Measurements from ENCODE around the gene MAGI1.

Gene MAGI1

GRCh38 chr3:65827076-65827475 is 211.6 kb downstream of the MAGI1 start:
- DNase-seq, result no peak

- no peak for DNase-seq
Measured at GRCh38 chr3:65824166-65824565, 214.6 kb downstream of the MAGI1 start.

DNA sequence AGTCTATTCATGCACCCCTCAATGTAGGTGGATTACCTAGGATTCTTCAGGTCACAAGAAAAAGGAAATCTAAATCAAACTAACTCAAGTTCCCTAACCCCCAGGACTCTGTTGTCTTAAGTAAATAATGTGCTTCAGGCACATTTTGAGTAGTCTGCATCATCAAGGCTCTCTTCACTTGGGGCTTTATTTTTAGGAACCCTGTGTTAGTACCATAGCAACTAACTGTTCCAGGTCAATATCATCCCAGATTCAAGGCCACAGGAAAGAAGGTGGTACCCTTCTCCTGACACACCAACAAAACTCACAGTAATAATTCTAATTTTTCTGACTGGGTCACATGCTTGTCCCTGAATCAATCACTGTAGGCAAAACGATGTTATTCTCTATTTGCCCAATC is 218.1 kb downstream of the MAGI1 start:
- no peak for DNase-seq

- no peak for DNase-seq
Measured at GRCh38 chr3:65819896-65820295, 218.8 kb downstream of the MAGI1 start.

- no peak for DNase-seq
Measured at GRCh38 chr3:65817553-65818126, 221.1 kb downstream of the MAGI1 start.

DNA sequence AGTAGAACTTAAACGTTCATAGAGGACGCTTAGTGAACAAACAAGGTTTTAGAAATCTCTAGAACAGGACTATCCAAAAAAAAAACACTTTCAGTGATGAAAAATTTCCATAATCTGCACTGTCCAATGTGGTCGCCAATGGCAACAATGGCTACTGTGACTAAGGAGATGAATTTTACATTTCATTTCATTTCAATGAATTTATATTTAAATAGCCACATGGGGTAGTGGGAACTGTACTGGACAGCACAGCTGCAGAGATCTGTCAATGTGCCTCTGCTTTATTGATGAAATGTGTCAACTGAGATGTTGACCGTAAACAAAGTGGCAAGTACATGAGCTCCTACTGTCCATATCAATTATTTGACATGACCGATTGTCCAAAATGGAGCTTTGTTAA is 222.5 kb downstream of the MAGI1 start:
- DNase-seq, result no peak

- DNase-seq, result no peak
Measured at GRCh38 chr3:65814845-65815578, 223.7 kb downstream of the MAGI1 start.

DNA sequence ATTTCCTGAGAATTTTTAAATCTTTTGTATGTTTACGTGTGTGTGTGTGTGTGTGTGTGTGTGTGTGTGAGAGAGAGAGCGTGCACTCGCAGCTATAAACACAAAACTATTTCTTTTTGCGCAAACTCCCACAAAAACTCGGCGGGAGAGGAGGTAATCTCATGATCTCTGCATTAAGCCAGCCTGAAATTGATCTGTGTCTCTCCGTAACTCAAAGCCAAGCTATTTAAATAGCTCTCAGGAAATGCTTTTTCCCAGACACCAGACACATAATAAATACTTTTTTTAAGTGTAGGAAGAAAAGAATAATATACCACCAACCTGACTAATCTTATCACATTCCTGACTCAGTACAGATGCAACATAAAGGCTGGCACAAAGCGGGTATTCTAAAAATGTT is 226.8 kb downstream of the MAGI1 start:
- no peak for DNase-seq

- no peak for DNase-seq
Measured at GRCh38 chr3:65811086-65811761, 227.5 kb downstream of the MAGI1 start.

- no peak for DNase-seq
Measured at GRCh38 chr3:65810302-65810701, 228.4 kb downstream of the MAGI1 start.

GRCh38 chr3:65809641-65810150 is 229.0 kb downstream of the MAGI1 start:
- no peak for DNase-seq

GRCh38 chr3:65808824-65809223 is 229.9 kb downstream of the MAGI1 start:
- DNase-seq, result no peak

DNA sequence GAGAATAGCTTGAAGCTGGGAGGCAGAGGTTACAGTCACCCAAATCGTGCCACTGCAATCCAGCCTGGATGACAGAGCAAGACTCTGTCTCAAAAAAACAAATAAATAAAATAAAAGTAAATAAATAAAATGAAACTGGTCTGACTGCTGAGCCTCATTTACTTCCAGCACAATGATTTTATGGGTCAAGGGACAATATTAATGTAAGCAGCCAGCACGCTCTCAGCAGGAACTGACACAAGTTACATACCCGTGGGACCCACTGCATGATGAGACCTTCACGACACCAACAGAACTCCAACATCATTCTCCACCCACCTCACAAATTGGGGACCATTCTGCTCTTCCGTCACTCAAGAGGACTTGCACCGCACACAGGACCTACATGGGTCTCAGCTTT is 230.3 kb downstream of the MAGI1 start:
- no peak for DNase-seq

GRCh38 chr3:65807225-65807624 is 231.5 kb downstream of the MAGI1 start:
- DNase-seq, result no peak

GRCh38 chr3:65806600-65806999 is 232.1 kb downstream of the MAGI1 start:
- DNase-seq, result no peak

- no peak for DNase-seq
Measured at GRCh38 chr3:65796676-65797075, 242.0 kb downstream of the MAGI1 start.

DNA sequence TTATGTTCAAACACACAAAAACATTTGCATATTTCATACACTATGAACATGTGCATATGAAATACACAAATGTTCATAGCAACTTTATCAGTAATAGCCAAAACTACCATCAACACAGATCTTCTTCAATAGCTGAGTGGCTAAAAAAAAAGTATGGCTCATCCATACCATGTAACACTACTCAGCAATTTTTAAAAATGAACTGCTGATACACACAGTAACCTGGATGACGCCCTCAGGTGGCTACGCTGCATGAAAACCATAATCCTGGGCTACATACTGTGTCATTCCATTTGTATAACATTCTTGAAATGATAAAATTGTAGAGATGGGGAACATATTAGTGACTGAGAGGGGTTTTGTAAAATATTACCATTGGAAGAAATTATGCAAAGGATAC is 243.6 kb downstream of the MAGI1 start:
- no peak for DNase-seq

DNA sequence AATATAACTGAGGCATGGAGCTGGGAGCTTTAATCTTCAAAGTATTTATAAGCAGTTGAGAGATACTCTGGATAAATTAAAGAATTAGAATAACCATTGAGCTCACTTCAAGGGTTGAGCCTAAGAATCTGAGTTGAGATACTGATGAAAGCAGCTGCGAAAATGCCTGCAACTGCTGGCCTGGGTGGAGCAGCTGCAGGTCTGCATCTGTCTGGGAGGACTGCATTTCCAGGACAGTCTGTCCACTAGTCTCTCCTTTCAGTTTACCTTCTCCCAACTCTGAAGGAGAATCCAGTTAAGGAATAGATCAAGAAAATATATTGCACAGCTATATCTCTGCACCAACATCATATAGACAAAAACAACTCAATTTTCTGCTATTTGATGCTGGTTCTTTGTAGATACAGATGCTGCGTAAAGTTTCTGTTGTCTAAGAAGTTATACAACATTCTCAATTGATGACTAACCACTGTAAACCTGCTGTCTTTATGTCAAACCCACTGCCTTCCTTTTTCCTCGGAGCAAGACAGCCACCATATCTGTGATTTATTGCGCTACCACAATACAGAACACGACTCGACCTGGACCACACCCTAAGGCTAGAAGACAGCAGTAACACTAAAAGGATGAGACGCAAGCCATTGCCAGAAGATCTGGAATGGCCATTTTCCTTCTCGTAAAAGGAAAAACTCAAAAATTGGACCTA is 245.1 kb downstream of the MAGI1 start:
- no peak for DNase-seq

DNA sequence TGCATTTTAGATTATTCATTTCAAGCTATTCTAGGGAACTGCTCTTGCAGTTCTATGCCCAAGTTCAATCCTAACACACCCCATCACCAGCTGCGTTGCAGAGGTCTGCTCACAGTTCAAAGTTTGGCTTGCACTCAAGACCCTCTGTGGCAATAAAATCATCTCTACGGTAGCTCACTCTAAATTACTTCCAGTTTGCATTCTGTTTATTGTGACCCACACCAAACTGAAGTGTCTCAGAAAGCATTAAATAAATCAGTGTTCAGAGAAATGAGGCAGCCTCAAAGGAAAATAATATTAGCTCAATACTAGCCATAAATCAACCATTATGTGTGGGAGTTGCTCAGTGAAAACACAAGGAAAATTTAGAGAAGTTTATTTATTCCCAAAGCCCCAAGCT is 250.3 kb downstream of the MAGI1 start:
- DNase-seq, result no peak

GRCh38 chr3:65787827-65788226 is 250.9 kb downstream of the MAGI1 start:
- no peak for DNase-seq

DNA sequence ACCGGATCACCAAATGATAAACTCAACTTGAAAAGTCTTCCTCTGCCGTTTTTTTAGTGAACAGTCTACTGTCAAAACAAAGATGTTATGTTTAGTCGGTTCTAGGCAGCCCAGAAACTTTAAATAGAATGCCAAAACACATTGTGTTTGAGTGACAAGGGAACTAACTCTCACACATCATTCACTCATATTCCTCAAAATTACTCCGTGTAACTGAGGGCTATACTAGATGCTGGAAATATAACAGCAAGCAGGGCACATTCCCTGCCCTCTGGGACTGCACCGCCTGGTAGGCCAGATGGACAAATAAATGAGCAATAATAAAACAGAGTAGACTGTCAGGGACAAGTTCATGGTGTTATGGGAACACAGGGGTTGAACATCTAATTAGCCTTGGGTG is 251.4 kb downstream of the MAGI1 start:
- no peak for DNase-seq

- DNase-seq, result no peak
Measured at GRCh38 chr3:65786890-65787289, 251.8 kb downstream of the MAGI1 start.

DNA sequence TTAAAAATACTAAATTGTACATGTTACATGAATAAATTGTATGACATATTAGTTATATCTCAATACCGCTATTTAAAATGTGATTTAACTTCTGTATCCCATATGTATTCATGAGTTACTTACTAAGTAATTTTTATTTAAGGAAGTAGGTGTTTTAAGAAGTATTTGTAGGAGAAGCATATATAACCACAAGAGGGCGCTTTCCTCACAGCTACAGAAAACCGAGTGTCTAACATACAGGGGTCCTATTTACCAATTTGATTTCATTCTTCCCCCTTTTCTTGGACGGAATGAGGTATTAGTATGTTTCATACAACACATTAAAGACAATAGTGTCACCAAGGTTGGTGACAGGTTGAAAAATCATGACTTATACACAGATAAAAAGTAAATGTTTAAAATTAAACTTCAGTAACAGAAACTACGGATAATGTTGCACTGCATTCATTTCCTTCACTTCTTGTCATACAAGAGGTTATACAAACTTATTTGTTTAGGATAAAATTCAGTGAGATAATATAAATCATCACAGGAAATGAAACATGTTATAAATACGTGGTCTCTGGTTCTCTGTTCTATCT is 253.6 kb downstream of the MAGI1 start:
- peak; percentile 17 for DNase-seq

All from DMS153 (cell line).